A204.1 (cell line): ENCODE results near the gene SHTN1.
A peak's percentile ranks its signal among the peaks of the same experiment; 100 is the strongest.

Experiments
- FAIRE-seq: peaks from 2 replicates; lab custom pipeline; 2012; peaks lifted over from hg19 to GRCh38; lab: Jason Lieb, UNC

SHTN1 gene, protein sequence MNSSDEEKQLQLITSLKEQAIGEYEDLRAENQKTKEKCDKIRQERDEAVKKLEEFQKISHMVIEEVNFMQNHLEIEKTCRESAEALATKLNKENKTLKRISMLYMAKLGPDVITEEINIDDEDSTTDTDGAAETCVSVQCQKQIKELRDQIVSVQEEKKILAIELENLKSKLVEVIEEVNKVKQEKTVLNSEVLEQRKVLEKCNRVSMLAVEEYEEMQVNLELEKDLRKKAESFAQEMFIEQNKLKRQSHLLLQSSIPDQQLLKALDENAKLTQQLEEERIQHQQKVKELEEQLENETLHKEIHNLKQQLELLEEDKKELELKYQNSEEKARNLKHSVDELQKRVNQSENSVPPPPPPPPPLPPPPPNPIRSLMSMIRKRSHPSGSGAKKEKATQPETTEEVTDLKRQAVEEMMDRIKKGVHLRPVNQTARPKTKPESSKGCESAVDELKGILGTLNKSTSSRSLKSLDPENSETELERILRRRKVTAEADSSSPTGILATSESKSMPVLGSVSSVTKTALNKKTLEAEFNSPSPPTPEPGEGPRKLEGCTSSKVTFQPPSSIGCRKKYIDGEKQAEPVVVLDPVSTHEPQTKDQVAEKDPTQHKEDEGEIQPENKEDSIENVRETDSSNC

DNA sequence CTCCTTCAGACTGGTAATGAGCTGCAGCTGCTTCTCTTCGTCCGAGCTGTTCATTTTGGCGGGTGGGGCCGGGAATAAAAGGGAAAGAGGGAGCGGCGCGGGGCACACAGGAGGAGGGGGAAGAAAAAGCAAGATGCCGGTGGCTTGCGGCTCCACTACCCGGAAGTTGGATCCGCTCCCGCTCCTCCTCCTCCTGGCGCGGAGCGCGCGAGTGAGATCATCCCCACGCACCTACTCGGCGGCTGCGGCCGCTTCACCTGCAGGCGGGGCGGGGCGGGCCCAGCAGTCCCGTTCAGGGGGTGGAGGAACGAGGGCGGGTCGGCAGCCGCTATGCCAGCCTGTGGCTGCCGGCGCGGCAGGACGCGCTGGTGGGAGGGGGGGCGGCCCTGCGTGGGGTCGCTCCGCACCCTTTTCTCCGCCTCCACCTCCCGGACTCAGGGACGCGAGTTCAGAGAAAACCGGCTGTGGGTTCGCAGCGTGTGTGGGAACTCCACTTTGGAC is at the start of gene SHTN1:
SHTN1 (minus strand) TSS at position 162 of the 501 bp plus-strand sequence; CDS start at position 54, 108 bp downstream.
- FAIRE-seq: no peak

DNA sequence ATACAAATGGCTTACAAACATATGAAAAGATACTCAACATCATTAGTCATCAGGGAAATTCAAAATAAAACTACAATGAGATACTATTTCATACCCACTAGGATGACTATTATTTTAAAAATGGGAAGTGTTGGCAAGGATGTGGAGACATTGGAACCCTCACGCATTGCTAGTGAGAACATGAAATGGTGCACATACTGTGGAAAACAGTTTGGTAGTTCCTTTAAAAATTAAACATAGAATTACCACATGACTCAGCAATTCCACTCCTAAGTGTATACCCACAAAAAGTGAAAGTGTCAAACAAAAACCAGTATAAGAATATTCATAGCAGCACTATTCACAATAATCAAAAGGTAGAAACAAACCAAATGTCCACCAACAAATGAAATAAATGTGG is 48.5 kb upstream of the SHTN1 start:
- FAIRE-seq: no peak

DNA sequence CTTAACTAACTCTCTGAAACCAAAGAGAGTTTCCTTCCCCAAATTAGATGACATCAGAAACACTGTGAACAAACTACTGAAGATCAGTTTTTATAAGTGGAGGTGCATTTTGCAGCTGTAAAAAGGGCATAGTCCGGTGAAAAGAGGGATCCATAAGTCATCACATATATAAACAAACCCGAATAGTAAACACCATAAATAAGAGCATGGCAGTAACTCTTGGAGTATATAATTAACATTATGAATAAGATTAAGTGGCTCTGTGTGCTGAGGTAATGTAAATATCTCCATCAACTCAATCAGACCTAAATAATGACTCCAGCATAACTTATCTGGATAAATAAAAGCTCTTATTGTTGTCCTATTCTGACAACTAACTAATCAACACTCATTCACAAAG is 43.0 kb upstream of the SHTN1 start:
- FAIRE-seq: no peak

DNA sequence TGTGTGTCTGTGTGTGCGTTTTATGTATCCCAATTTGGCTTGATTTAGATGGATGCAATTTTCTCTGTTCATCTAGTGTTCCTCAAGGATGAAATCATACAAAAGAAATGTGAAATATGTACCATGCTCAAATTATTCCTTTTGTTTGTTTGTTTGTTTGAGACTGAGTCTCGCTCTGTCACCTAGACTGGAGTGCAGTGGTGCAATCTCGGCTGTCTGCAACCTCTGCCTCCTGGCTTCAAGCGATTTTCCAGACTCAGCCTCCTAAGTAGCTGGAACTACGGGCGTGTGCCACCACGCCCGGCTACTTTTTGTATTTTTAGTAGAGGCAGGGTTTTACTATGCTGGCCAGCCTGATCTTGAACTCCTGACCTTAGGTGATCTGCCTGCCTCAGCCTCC is 11.3 kb upstream of the SHTN1 start:
- FAIRE-seq: no peak

DNA sequence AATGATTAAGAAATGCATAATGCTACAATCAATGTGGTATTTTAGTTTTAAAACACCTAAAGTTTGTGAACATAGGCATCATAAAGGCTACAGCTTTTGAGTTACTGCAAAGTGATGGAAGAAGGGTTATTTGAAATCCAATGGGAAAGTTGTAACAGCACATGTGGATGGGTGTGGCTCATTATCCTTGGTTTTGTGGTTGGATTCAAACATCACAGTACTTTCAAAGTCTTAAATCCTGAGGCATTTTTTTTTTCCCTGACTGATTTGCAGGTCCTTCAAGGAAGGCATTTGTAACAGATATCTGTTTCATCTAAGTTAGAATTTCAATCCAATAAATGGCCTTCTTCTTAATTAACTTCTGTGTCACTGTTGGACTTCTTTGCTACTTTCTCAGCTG is 9.8 kb upstream of the SHTN1 start:
- FAIRE-seq: no peak

DNA sequence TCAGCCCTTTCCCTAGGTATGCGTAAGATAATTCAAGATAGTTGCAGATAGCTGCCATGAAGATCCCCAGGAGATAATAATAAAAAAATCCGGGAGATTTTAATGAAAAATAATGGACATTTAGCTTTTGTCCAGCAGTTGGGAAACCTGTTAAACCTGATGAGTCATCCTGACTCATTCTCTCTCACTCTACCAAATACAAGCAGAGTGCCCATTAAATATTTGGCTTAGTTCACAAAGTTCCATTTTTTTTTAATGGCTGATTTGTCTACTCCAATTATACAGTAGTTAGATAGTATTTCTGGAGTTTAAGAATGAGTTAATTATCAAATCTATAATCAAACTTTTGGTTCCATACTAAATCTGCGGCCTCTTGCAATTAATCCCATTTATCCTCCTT is 2.1 kb upstream of the SHTN1 start:
- no peak for FAIRE-seq

DNA sequence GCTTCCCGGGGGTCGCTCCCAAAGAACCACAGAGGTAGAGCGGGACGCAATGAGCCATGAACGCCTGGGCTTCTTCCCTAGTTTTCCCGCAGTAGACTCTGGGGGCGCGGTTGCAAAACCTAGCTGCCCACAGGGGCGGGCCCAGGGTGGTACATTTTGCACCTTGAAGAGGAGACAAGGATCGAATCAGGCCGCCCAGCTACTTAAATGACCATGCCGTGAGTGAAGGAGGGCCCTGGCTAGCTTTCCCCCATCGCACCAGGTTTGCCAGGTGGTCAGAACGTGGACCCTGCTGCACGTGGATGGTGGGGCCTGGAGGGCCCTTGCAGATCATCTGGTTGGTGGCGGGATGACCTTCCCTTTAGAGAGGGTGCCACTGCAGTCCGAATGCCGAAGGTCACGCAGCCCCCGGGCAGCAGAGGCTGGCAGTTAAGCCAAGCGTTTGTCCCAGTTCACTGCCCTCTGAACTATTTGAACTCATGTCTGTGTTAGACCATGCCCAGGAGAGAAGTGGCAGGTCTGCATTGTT is 604 bp upstream of the SHTN1 start:
- no peak for FAIRE-seq

DNA sequence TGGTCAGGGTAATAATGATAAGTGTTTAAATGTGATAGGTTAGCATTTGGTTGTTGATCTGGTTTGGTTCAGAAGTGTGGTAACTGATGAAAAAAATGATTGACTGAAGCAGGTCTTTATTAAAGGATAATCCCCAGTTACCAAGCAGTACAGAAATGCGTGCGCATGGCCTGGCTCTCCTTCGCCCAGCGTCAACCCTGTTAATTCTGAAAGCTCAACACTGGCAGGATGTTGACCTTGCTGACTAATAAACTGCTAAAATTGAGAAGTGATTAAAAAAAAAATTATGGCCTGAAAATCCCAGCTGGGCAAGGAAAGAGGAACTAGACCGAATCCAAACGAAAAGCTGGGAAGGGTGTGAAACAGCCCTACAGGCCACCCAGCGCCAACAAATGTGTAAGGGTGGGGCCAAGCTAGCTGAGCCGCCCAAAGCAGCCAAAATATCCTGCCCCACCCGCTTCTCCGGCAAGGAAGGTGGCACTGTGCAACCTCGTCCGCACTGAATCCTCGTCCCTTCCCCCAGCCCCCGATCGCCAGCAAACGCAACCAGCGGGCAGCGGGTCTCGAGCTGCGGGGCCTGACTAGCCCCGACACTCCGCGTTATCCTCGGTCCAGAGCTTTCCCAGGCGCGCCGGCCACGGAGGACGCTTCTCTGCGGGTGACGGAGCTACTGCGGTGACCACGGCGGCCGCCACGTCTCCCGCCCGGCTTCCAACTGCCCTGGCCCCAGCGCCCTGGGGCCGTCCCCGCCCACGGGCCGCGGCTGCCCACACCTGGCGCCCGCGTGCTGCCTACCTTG is 561 bp downstream of the SHTN1 start:
- no peak for FAIRE-seq

DNA sequence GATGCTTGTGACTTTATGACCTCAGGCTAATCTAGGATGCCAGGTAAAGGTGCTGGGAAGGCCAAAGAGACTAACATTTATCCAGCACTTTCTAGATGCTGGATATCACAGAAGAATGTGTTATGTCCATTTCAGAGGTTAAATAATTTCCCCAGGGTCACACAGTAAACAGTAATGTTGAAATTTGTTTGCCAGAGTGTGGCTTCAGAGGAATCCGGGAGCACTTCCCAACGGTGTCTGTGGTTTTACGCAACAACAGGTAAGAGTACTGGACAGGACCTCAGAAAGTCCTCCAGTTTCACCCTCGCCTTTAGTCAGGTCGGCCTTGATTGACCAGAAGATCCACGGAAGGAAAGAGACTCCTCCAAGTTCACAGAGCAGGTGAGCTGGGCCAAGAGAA is 1.7 kb downstream of the SHTN1 start:
- no peak for FAIRE-seq

DNA sequence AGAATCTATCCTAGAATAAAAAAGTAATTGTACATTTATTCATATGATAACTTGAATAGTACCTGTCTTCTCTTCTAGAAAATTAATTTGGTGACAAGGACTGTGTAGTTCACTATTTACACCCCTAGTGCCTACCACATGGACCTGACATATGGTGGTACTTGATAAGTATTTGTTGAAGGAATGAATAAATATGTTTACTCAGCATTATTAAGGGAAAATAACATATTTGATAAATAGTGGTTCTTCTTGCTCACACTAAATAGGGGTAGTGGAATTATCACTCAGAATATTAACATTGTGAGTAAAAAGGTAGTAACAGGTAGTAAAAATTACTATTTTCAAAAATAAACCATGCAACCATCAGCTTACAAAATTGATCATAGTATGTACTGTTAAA is 2.8 kb downstream of the SHTN1 start:
- no peak for FAIRE-seq

DNA sequence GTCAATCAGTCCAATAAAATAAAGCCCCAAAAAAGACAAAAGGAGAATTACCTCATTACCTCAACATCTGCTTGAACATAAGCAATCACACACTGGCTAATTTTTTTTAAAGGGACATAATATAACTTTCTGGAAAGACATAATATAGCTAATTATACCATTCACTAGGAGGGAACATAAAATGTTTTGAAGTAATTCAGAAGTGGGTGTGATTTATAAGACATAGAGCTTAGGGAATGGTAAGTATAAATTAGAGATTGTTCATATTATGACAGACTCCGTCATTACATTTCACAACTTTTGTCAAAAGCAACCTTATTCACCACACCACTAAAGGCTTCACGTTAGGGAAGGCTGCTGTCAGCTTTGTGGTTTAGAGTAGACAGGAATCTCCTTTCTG is 3.8 kb downstream of the SHTN1 start:
- FAIRE-seq: no peak

DNA sequence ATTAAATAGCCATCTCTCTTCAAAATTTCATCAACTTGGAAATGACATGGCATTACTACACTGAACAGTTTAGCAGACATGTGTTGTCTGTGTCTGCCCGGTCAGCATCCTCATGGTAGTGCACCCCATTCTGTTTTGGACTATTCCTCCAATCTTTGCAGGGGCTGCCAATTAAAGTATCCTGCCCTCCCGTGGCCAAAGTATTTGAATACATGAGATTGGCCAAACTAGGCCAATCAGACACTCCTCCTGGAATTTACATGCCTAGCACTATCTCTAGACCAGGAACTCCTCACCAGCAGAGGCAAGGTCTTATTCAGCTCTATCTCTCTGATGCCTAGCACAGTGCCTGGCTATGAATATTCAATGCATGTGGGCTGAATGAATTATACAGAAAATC is 4.4 kb downstream of the SHTN1 start:
- no peak for FAIRE-seq

DNA sequence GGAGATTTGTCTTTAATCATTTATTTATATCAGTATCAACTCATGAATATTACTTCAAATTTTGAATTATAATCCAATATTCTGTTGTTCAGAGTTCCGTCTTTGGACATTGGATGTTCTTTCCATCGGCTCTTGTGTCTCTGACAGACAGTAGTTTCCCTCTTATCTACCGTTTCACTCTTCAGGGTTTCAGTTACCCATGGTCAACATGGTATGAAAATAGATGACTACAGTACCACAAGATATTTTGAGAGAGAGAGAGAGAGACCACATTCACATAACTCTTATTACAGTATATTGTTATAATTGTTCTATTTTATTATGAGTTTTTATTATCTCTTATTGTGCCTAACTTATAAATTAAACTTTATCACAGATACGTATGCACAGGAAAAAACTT is 6.8 kb downstream of the SHTN1 start:
- FAIRE-seq: no peak

DNA sequence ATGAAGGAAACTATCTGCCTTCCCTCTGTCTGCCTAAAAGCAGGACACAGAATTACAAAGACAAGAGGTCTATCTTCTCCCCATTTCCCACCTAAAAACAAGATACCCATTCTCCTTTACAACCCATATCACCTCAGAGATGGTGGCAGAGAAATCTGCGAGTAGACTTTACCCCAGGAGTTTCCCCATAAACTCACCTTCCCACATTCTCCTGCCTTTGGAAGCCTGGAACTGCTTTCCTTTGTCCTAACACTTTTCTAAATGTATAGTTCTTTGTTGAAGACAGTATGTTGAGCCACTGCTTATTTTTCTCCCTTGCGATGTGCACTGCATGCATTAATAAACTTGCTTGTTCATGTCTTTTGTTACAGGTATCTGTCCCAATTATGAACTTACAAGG is 8.0 kb downstream of the SHTN1 start:
- no peak for FAIRE-seq

DNA sequence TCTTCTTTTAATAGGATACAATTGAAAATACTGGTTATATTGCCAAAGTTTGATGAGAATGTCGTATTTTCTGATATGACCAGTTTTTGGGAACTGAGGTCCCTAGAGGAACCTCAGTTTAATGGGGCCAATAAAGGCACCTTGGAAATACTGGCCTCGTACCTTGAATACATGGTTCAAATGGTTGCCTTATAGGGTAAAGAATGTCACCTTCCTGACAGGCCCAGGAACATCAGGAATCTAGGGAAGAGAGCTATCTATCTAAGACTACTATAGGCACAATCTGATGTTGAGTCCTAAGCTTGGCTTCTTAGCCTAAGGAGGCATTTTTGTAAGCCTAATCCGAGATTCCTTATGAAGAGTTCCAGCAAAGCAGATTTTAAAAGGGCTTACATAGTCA is 9.3 kb downstream of the SHTN1 start:
- FAIRE-seq: no peak

DNA sequence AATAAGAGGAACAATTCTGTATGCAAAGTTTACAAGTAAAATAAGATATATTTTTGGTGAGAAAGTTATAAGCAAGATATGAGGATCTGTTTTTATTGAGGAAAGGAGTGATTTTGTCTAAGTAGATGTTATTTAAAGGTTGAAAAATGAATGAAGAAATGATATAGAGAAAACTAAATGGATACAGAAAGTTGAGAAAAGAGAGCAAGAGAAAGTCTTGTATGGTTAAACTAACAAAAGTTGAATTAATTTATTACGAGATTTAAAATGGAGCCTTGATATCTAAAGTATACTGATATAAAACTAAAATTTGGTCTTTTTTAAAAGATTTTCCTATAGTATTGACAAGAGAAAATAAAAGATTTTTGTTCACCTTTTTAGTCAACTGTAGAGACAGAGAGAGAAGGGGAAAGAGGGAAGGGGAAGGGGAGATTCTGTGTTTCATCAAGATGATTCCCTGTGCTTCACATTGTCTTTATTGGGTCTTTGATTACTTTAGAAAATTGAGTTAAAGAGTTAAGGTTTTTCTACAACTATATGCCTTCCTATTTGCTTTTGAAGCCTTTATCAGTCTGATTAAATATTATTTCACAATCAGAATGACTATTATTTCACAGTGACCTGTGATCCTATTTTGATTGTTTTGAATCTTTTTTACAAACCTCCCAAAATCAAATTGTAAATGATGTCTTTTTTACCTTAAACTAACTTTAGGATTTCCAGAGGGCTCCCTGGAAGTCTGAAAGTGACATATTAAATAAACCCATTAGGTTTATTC is 10.7 kb downstream of the SHTN1 start:
- peak; percentile 11 for FAIRE-seq

DNA sequence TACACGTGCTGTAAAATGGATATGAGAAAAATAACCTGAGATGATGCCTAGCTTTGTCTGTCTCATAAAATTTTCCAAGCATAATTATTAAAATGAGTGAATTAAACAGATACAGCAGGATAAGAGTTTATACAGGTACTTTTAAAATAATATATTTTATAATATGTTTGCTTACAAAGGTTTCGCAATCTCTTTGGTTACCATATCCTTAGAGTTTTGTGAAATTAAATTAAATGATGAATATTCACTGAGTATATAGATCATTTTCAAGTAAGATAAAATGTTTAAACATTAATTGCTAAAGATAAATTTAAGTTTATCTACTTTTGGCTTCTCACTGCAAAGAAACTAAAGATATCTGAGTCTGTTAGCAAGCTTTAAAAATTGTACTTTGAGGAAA is 11.4 kb downstream of the SHTN1 start:
- FAIRE-seq: peak; percentile 70

DNA sequence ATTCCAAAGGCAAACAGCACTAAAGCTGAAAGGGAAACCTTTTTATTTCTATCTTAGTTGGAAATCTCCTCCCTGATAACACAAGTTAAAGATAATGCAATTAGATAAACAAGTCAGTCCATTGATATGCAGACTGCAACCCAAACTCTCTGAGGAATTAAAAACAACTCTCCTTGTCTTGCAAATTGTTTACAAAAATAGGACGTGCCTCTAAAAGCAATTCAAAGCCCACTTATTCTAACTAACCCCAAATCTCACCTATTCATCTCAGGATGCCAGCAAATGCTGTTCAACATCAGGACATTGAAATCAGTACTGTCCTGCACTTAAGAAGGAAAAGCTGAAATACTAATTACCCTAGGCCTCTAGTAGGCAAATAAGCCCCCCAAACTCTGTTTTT is 12.8 kb downstream of the SHTN1 start:
- no peak for FAIRE-seq

DNA sequence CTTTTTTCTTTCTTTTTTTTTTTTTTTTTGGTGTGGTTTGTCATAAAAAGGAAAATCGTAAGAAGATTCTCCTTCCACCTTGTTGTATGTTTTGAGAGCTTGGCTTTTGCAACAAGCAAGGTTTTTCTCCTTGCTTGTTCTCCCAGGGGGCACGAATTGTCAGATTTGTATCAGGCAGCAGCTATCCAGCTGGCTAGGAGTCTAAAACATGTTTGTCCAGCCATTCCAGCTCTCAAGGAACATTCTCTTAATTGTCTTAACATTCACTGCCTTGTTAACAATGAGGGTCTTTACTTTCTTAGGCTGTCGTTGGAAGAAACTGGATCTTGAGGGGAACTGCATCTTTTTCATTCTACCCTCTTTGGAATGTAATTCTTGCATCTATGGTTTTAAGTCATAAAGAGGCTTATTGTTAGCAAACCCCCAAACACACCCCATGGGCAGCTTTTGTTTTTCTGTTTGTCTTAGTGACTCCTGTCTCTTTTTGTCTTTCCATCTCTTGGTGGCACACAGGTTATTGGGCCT is 14.6 kb downstream of the SHTN1 start:
- no peak for FAIRE-seq

DNA sequence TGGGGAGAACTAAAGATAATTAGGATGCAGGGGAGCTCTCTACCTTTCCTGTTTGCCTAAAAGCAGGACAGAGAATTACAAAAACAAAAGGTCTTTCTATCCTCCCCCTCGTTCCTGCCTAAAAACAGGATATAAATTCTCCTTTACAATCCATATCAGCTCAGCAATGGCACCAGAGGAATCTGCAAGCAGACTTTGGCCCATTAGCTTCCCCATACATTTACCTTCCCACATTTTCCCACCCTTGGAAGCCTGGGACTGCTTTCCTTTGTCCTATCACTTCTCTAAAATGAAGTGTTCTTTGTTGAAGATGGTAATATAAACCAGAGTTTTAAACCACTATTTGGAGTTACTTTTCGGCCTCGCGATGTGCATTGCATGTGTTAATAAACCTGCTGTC is 15.5 kb downstream of the SHTN1 start:
- no peak for FAIRE-seq

DNA sequence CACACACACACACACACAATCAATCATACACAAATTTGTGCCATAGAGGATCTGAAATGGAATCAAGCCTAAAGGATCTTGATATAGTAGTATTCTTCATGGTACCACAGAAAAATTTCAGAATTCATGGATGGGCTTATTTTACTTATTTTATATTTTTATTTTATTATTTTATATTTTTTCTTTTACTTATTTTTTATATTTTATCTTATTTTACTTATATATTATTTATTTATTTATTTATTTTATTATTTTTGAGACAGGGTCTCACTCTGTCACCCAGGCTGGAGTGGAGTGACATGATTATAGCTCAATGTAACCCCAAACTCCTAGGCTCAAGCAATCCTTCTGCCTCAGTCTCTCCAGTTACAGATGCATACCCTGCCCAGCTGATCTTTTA is 16.7 kb downstream of the SHTN1 start:
- peak; percentile 68 for FAIRE-seq

DNA sequence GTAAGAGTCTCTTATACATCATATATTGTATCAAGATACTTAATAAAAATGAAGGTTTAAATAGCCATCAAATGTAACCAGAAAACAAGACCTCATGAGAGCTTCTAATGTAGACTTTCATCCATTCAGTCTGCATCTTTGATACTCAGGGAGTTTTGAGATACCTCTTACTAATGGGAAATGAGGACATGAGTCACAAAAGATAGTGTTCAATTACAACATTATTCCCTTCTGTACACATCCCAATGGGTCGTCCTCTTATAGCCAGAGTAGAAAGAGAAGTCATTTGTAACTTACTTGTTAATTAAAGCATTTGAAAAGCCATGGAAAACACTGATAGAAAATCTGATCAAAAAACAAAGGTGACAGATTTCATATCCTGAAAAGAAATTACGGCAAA is 19.4 kb downstream of the SHTN1 start:
- FAIRE-seq: no peak
